ENCODE data around the gene EDN2. TPM values are rescaled to one million over a fixed set of nuclear protein-coding genes. Genes with fewer than 3 reads are reported as not detected.

Gene EDN2
- total and polyA plus RNA-seq, 4 donors: 0.10 to 0.13 TPM; not detected in 2

- DNase-seq (ENCODE audit: low spot score): no peak
- TF ChIP-seq TAF1 (conservative IDR thresholded peaks at IDR 0.05) (no peak), SP1 (IDR thresholded peaks at IDR 0.05) (no peak), RAD21 (IDR thresholded peaks at IDR 0.05) (no peak), NR2F2 (IDR thresholded peaks at IDR 0.05) (no peak), EGR1 (IDR thresholded peaks at IDR 0.05; ENCODE audit: low read depth in 2 of 2) (no peak), ZBTB33 (IDR thresholded peaks at IDR 0.05) (no peak), JUND (IDR thresholded peaks at IDR 0.05) (no peak), GABPA (IDR thresholded peaks at IDR 0.05 in 1 of 2, conservative IDR thresholded peaks at IDR 0.05 in 1 of 2) (no peak), RXRA (IDR thresholded peaks at IDR 0.05) (no peak), ATF3 (IDR thresholded peaks at IDR 0.05) (no peak), FOXA1 (IDR thresholded peaks at IDR 0.05) (no peak)
- no peak overlapping the region for H3K4me3 ChIP-seq (ENCODE audit: low read depth in 1 of 3, low read length in 3 of 3)
- no peaks in the 10 kb centered on the region for H3K9me3 ChIP-seq (ENCODE audit: control insufficient read depth in 4 of 4, low read length in 3 of 4)
- no peaks in the 10 kb centered on the region for H3K27me3 ChIP-seq (ENCODE audit: control insufficient read depth in 4 of 4, insufficient read depth in 4 of 4, low read length in 3 of 4)
- H3K4me1 ChIP-seq (ENCODE audit: control insufficient read depth in 4 of 4, insufficient read depth in 4 of 4, low read length in 3 of 4): no peaks in the 10 kb centered on the region
- no peak overlapping the region for H3K27ac ChIP-seq (ENCODE audit: low read depth in 1 of 2, low read length in 2 of 2)
- 91% methylated on average over 13 of the region's 13 CpGs for WGBS
- no peak overlapping the region for H3K9ac ChIP-seq (ENCODE audit: low read depth in 1 of 2, low read length in 2 of 2)
- H3K36me3 ChIP-seq (ENCODE audit: control insufficient read depth in 4 of 4, insufficient read depth in 3 of 4, low read depth in 1 of 4, low read length in 3 of 4): no peaks in the 10 kb centered on the region
Measured at GRCh38 chr1:41507110-41507720, 22.7 kb upstream of the EDN2 start.

GRCh38 chr1:41504114-41505035 lies 19.9 kb upstream of the EDN2 start:
- H3K4me3 ChIP-seq (ENCODE audit: low read depth in 1 of 3, low read length in 3 of 3): no peak overlapping the region
- H3K27me3 ChIP-seq (ENCODE audit: control insufficient read depth in 4 of 4, insufficient read depth in 4 of 4, low read length in 3 of 4): peaks cover 0 to 2% (median 0%) of the 10 kb centered on the region in 4 donors
- H3K9ac ChIP-seq (ENCODE audit: low read depth in 1 of 2, low read length in 2 of 2): no peak overlapping the region
- no peaks in the 10 kb centered on the region for H3K4me1 ChIP-seq (ENCODE audit: control insufficient read depth in 4 of 4, insufficient read depth in 4 of 4, low read length in 3 of 4)
- WGBS: 87% methylated on average over 15 of the region's 15 CpGs
- H3K9me3 ChIP-seq (ENCODE audit: control insufficient read depth in 4 of 4, low read length in 3 of 4): no peaks in the 10 kb centered on the region
- H3K36me3 ChIP-seq (ENCODE audit: control insufficient read depth in 4 of 4, insufficient read depth in 3 of 4, low read depth in 1 of 4, low read length in 3 of 4): no peaks in the 10 kb centered on the region
- no peak for TF ChIP-seq REST (IDR thresholded peaks at IDR 0.05)
- no peak for TF ChIP-seq FOXA2 (IDR thresholded peaks at IDR 0.05)
- TF ChIP-seq RAD21 (IDR thresholded peaks at IDR 0.05): no peak
- TF ChIP-seq HNF4G (IDR thresholded peaks at IDR 0.05): no peak
- TF ChIP-seq CTCF (IDR thresholded peaks at IDR 0.05; ENCODE audit: low read depth, low read length, missing input control): no peak
- TF ChIP-seq SP1 (IDR thresholded peaks at IDR 0.05): no peak
- no peak for TF ChIP-seq MAX (IDR thresholded peaks at IDR 0.05)
- no peak for TF ChIP-seq ATF3 (IDR thresholded peaks at IDR 0.05)
- TF ChIP-seq FOXA1 (IDR thresholded peaks at IDR 0.05): no peak
- no peak for TF ChIP-seq EGR1 (IDR thresholded peaks at IDR 0.05; ENCODE audit: low read depth in 2 of 2)
- no peak for DNase-seq (ENCODE audit: low spot score)
- no peak overlapping the region for H3K27ac ChIP-seq (ENCODE audit: low read depth in 1 of 2, low read length in 2 of 2)

All from liver (tissue), 9 donors.